Posterior cingulate gyrus (tissue), 11 donors: Measurements from ENCODE around the gene KCNAB1.
A peak's percentile ranks its signal among the peaks of the same experiment; 100 is the strongest.
"Not testable (repeated sequence)": the region's sequence is repeated elsewhere in the genome, so short reads cannot be mapped to it uniquely, and the experiment has no call there.

ENCODE experiments used
- DNase-seq, 10 donors: peaks; one replicate each; pipeline versions ENCODE4 v3.0.0 to v3.0.0-alpha.2; 2020 to 2021; ENCODE audit warnings: mixed read lengths in 3 of 10
- intact Hi-C: fragments of 100-400 bp; cut with DNase I; formaldehyde crosslinking; loops from one replicate; pipeline ENCODE4 v1.15.1; 2023

The KCNAB1 gene

DNA sequence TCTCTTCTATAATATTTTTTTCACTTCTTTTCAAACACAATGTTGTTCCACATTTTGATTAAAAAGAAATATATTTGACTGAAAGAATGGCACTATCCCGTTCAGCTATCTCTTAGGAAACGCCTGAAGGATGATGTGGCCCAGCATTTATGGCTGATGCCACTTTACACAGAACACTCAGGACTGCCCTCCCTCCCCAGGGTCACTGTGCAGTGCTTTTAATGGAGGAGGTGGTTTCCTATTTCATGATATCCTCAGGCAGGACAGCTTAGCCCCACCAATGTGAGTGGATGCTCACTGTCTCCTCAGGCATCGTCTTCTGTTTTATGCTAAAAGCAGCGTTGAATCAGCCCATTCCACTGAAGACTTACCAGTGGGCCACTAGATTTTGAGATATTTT lies 135.9 kb downstream of the KCNAB1 start:
- DNase-seq: no peak
- intact Hi-C loops: no loop called here

DNA sequence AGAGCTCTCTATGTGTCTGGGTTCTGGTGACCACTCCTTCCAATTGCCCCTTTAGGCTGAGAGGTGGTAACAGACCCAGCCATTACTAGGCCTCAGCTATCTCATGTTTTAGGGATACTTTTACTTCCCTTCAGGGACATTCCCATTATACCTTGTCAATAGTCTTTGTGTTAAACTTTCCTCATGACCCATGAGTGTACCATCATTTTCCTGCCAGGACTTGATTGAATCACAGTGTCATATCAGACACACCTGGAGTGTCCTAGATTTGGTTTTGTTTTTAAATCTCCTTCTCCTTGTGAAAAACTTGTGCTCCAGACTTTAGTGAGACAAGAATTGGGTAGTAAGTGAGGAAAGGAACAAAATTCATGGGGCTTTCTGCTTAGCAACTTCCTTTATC lies 136.6 kb downstream of the KCNAB1 start:
- no peak for DNase-seq
- intact Hi-C loops: no loop called here

DNA sequence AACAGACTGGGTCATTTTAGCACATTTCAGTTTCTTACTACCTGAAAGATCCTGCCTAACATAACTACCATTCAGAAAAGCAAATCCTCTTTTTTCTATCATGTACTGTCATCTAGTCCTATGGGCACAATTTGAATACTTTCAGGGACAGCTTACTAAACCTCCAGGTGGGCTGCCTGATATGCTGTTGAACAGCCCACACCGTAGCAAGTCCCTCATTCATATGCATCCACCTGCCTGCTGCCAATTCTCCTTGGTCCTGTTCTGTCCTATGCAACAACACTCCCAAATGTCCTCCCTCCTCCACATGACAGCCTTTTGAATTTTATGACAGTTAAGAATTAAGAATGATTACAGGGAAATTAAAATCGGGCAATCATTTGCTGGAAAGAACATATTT lies 137.9 kb downstream of the KCNAB1 start:
- intact Hi-C loops: no loop called here
- DNase-seq: no peak

DNA sequence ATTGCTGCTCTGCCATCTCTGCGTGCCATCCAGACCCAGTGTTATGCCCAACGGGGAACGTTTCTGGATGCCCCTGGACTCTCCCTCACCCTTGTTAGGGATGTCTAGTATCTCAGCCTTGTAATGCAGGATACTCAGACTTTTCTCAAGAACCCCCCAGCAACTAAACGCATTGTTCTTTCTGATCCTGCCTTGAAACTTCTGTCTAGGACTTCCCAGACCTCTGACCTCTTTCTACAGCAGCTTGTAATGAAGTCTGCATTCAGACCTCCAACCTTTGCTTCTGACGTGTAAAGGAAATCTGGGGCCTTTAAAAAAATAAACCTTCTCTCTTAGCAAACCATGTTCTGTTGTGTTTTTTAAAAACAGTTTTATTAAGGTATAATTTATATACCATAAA lies 139.5 kb downstream of the KCNAB1 start:
- DNase-seq: no peak
- intact Hi-C loops: no loop called here

DNA sequence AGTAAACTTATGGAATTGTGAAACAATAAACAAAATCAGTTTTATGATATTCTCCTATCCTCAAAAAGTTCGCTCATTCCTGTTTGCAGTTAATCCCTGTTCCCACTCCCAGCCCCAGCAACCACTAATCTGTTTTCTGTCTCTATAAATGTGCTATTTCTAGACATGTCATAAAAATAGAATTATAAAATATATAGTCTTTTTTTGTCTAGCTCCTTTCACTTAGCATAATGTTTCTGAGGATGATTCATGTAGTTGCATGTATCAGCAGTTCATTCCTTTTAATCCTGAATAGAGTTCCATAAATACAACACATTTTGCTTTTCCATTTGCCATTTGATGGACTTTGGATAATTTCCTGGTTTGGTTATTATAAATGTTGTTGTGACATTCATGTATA lies 140.0 kb downstream of the KCNAB1 start:
- no peak for DNase-seq
- intact Hi-C loops: no loop called here

DNA sequence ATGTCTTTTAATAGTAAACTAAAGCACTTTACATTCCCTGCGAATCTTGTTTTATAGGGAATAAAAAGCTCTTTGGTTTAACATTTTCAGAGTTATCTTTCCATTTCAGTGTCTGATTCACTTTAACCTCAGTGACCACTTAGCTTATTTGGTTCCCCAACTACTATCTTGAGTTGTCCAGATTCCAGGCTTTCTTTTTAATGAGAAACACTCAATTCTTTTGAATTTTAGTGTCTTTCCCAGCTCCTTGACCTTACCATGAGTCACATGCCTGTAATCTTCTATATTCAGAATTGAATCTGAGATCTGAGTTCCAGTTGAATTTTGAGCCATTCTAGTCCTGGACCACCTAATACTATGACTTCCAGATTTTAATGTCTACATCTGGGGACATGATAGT lies 144.4 kb downstream of the KCNAB1 start:
- intact Hi-C loops: no loop called here
- no peak for DNase-seq

DNA sequence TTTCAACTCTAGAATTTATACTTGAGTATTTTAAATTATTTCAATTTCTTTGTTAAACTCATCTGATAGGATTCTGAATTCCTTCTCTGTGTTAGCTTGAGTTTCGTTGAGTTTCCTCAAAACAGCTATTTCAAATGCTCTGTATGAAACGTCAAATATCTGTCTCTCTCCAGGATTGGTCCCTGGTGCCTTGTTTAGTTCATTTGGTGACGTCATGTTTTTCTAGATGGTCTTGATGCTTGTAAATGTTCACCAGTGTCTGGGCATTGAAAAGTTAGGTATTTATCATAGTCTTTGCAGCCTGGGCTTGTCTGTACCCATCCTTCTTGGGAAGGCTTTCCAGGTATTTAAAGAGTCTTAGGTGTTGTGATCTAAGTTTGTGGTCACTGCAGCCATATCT lies 151.1 kb downstream of the KCNAB1 start:
- no peak for DNase-seq
- intact Hi-C loops: no loop called here

DNA sequence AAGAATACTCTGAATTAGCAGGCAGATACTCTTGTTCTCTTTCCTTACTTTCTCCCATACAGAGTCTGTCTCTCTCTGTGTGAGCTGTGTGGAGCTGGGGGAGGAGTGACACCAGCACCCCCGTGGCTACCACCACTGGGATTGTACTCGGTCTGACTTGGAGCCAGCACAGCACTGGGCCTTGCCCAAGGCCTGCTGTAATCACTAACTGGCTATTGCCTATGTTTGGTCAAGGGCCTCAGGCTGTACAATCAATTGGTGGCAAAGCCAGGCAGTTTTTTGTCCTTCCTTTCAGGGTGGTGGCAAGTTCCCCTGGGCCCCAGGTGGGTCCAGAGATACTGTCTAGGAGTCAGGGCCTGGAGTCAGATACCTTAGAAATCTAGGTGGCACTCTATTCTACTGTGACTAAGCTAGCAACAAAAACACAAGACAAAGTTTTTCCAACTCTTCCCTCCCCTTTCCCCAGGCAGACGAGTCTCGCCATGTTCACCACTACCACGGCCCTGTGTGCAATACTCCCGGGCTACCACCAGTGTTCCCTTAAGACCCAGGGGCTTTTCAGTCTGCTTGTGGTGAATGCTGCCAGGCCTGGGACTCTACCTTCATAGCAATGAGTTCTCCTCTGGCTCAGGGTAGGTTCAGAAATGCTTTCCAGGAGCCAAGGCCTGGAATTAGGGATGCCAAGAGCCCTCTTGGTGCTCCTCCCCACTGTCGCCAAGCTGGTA lies 151.8 kb downstream of the KCNAB1 start:
- DNase-seq: no peak
- intact Hi-C loops: no loop called here

DNA sequence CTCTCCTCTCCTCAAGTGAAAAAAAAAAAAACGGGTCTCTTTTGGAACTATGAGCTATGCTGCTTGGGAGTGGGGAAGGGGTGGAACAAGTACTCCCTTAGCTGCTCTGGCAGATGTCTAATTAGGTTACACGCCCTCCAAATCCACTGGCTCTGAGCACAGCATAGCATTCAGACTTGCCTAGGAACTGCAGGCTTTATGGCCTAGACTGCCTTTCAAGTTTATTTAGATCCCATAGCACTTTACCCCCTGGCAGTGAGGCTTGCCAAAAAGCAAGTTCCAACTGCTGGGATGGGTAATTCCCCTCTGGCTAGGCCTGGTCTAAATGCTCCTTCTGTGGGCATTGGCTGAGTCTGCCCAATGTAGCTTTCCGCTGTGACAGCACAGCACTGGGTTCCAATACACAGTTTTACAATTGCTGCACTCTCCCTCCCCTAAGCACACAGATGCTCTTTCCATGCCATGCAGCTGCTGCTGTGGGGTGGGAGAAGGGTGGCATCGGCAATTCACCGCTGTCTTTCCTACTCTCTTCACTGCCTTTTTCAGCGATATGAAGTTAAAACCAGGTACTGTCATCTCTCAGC lies 152.8 kb downstream of the KCNAB1 start:
- DNase-seq: peak in 2 of 10 donors; percentile 46 to 72
- intact Hi-C loops: no loop called here

DNA sequence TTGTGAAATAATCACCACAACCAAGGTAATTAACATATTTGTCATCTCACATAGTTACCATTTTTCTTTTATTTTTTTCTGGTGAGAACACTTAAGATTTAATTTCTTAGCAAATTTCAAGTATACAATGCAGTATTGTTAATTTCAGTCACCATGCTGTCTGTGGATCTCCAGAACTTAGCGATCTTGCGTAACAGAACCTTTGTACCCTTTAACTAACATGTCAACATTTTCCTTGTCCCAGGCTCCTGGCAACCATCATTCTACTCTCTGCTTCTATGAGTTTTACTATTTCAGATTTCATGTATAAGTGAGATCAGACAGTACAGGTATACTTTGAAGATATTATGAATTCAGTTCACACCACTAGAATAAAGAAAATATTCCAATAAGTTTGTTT lies 154.4 kb downstream of the KCNAB1 start:
- no peak for DNase-seq
- intact Hi-C loops: no loop called here

DNA sequence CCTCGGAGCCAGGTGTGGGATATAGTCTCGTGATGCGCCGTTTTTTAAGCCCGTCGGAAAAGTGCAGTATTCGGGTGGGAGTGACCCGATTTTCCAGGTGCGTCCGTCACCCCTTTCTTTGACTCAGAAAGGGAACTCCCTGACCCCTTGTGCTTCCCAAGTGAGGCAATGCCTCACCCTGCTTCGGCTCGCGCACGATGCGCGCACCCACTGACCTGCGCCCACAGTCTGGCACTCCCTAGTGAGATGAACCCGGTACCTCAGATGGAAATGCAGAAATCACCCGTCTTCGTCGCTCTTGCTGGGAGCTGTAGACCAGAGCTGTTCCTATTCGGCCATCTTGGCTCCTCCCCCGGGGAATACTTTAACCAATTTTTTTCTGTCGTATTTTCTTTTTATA lies 164.3 kb downstream of the KCNAB1 start:
- intact Hi-C loops: not testable (repeated sequence)
- DNase-seq: peak in 1 of 10 donors; percentile 71

DNA sequence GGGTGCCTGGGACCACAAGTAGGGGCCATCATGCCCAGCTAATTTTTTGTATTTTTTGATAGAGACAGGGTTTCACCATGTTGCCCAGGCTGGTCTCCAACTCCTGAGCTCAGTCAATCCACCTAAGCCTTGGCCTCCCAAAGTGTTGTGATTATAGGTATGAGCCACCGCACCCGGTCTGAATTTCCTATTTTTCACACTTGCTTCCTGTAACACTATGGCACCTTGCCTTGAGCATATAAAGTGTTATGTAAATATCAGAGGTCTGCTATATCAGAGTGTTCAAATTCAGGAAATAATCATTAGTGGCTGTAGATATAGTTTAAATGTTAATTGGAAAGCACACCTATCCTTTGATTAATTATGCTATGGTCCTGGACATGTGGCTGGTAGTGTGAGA lies 165.2 kb downstream of the KCNAB1 start:
- no peak for DNase-seq
- intact Hi-C loops: no loop called here

DNA sequence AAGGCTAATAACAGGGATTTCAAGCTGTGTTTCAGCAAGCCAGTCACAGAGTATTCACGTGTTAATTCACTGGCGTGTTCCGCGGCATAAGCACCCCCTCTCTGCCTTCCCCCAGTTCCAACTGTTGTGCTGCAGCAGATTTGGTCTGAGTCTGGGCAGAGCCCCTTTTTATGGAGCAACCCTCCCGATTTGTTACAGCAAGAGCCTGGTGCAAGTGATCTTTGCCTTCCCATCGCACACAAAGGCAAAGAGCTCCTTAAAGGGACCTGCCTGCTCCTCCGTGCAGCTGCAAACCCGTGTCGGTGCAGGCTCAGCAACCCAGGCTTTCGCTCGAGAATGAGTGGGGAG lies 170.5 kb downstream of the KCNAB1 start:
- intact Hi-C loops: no loop called here
- DNase-seq: peak in 5 of 10 donors; percentile 19 to 86 (median 36)

DNA sequence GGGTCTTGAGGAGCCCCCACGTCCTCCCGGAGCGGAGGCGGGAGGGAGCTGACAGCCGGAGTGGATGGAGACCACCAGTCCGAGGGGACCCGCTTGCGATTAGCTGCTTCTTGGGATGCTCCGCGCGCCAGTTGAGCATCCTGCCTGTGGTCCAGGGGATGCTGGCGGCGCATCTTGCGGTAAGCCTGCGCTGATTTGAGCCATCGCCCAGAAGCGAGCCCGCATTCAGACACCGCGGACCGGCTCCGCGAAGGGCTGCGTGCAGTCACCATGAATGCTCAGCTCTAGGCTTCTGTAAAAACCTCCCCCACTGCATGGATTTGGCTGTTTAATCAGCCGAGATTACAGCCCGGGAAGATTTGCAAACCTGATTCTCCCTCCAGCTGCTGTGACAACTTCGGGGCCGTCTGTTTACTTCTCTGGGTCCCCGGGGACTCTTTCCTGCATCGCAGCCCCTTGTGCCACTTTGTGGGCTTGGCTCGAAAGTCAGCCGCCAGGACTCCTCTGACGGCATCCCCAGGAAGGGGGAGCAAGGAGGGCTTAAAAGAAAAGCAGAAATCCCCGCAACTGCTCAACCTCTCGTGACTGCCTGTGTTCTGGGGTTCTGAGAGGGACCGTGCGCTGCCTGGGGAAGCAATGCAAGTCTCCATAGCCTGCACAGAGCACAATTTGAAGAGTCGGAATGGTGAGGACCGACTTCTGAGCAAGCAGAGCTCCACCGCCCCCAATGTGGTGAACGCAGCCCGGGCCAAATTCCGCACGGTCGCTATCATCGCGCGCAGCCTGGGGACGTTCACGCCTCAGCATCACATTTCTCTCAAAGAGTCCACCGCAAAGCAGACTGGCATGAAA lies 171.1 kb downstream of the KCNAB1 start:
- intact Hi-C loops: no loop called here
- peak; percentile 27 to 90 (median 52) for DNase-seq

DNA sequence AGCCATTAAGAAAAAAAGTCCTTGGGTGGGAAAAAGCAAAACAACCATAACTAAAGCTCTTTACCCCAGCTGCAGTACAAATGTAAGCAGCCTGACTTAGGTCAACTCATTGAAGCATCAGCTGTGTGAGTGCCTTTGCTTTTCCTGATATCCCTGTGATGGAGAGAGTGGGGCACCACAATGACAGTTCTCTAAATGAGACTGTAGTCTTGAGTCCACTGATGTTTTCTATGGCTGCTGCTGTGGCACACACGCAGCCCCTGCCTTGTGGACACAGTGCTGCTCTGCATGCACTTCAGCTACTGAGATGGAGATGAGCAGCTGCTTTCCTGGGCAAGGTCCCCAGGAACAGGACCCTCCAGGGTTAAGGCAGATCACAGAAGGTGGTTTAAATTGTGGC lies 173.2 kb downstream of the KCNAB1 start:
- DNase-seq: no peak
- intact Hi-C loops: no loop called here

DNA sequence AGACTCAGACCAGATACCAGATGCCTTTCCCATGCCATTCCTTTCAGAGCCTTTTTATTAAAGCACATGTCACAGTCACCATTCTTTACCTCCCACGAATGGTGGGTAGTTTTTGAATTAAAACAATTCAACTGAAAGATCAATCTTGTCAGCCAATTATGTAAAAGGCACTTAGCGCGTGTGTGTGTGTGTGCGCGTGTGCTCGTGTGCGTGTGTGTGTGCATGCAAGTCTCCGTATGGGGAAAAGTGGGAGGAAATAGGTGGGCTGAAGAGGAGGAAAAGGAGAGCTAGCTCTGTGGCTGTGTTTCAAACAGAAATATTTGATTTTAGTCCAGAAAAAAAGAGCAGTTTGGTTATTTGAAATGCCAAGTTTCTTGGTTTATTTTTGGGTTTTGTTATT lies 177.2 kb downstream of the KCNAB1 start:
- intact Hi-C loops: no loop called here
- DNase-seq: no peak

DNA sequence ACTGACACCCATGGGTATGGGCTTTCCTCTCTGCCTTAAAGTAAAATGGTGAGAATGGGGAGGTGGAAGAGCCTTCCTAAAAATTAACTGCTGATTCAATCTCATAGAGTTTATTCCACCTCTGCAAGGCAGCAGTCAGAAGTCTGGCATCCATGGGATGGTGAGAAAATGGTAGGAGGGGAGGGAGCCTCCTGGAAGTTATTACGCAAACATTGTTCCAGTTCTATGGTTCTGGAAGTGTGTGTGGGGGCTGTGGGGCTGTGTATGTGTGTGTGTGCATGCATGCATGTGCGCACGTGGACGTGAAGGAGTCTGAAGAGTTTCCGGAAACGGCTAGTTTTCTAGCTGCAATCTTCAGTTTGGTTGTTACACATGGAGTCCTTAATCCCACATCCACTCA lies 177.6 kb downstream of the KCNAB1 start:
- intact Hi-C loops: no loop called here
- DNase-seq: peak in 4 of 10 donors; percentile 65 to 86 (median 77)

DNA sequence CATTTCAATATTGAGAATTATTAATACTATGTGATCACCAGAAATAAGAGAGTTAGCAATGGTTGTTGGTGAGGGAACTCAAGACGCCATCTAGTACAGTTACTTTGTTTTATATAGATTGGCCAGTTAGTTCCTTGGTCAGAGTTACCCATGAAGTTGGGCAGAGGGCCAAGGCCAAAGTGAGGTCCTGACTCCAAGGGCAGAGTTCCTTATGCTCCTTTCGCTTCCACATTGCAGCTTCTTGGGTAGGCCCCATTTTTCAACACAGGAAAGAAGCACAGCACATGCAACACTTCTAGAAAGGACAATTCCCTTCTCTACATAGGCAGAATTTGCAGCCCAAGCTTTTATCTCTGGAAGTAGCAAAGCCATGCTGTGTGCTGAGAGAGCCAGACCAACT lies 178.6 kb downstream of the KCNAB1 start:
- DNase-seq: peak in 3 of 10 donors; percentile 21 to 86 (median 34)
- intact Hi-C loops: no loop called here

DNA sequence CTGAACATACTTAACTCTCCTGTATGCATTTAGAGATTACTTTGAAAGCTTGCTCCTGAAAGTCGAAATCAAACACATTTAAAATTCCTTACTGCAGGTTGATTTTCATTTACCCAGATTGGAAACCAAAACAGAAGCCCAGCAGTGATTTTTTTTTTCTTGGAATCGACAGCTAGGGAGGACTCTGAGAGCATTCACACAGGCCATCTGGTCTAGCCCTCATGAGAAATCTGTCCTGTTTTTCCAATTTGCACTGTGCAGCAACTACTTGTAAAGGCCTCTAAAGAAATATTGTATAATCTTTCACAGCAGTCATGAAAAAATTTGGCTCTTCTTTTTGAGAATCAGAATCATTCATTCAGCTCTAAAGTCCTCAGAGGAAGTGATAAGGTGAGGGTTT lies 179.2 kb downstream of the KCNAB1 start:
- no peak for DNase-seq

DNA sequence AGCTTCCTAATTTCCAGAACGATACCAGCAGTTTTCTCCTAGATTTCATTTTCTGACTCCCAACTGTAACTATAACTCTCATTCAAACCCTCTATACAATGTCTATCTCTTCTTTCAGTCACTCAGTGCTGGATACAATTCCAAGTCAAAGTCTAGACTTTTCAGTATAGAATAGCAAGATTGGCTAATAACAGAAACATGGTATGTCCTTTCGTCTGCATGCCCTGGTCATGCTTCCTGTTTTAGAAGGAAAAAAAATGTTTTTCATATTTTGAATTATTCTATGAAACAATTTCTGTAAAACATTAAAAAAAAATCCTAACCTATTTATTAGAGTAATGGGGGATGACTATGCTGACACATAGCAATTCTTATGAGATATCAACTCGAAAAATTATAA lies 180.0 kb downstream of the KCNAB1 start:
- no peak for DNase-seq

More for the DNA sequence above, 179.2 kb downstream of the KCNAB1 start:
- intact Hi-C loops: no loop called here

DNA sequence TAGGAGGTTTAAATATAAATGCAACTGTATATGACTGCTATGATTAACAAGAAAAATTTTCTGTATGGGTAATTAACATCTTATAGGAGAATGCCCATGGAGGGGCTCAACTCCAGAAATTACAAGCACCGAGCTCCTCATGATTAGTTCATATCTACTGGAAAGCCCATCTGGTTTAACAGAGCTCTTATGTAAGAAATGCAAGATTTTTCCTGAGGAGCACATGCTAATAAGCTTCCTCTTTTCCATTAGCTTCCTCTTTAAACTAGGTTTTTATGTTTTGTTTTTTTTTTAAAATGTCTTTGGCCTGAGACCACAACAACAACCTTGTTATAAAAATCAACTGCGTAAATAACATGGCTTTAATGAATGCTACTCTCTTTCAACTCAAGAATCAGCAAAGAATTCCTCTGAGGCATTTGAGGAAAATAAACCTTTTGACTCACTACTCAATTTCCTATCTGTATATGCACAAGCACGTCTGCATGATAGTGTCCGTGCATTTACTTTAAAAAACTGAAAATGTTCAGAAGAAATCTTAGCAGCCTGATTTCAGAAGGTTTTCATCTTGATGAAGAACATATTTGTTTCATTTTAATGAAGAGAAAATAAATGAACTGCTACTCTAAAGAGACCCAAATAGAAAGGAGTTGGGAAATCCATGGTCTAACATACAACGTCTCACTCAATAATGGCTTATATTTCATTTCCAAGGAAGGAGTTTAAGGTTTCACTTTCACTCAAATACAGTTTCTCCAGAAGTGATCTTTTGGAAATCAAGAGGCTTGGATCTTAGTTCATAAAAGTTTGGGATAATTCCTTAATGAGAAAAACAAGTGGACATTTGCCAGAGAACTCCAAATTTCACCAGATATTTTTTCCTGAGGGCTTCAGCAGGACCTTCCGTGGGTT lies 180.8 kb downstream of the KCNAB1 start:
- no peak for DNase-seq
- intact Hi-C loops: no loop called here

More for the DNA sequence above, 180.0 kb downstream of the KCNAB1 start:
- intact Hi-C loops: no loop called here
